ENCODE results near the gene PLPPR5.
"Not testable (repeated sequence)": the region's sequence is repeated elsewhere in the genome, so short reads cannot be mapped to it uniquely, and the experiment has no call there.

Gene PLPPR5, protein sequence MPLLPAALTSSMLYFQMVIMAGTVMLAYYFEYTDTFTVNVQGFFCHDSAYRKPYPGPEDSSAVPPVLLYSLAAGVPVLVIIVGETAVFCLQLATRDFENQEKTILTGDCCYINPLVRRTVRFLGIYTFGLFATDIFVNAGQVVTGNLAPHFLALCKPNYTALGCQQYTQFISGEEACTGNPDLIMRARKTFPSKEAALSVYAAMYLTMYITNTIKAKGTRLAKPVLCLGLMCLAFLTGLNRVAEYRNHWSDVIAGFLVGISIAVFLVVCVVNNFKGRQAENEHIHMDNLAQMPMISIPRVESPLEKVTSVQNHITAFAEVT

DNA sequence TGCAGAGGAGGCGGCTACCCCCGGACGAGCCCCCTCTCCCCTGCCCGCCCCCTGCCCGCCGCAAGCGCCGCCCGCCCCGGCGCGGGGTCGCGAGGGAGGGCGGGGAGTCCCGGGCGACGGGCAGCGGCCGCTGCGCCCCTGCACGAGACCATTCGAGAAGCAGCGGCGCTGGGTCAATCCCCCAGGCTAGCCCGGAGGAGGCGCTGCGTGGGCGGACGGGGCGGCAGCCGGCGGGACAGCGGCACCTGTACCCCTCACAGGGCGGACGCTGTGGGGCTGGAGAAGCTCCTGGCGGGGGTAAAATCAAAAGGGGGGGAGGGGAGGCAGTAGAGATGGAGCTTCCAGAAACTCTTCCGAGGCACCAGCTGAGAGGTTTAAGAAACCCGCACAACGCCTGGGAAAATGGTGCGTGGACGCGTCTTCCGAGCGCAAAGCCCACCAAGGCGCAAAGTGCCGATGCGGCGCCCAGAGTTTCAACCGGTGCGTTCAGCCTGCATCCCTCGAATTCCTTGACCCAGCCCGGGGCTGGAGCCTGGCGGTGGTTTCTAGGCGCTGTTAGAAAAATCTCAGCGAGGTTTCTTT lies at the start of gene PLPPR5:
PLPPR5 (minus strand) TSS at position 1 of the 582 bp plus-strand sequence. CDS start 190 bp downstream, outside the sequence.
- no peak within 1 kb of the TSS for H3K27ac ChIP-seq (ENCODE audit: low read depth, low read length)
- peaks cover 10% of the 10 kb centered on the region for H3K27me3 ChIP-seq (ENCODE audit: control insufficient read depth, insufficient read depth, low read length)
- H3K9ac ChIP-seq (ENCODE audit: low read length) = no peak within 1 kb of the TSS

DNA sequence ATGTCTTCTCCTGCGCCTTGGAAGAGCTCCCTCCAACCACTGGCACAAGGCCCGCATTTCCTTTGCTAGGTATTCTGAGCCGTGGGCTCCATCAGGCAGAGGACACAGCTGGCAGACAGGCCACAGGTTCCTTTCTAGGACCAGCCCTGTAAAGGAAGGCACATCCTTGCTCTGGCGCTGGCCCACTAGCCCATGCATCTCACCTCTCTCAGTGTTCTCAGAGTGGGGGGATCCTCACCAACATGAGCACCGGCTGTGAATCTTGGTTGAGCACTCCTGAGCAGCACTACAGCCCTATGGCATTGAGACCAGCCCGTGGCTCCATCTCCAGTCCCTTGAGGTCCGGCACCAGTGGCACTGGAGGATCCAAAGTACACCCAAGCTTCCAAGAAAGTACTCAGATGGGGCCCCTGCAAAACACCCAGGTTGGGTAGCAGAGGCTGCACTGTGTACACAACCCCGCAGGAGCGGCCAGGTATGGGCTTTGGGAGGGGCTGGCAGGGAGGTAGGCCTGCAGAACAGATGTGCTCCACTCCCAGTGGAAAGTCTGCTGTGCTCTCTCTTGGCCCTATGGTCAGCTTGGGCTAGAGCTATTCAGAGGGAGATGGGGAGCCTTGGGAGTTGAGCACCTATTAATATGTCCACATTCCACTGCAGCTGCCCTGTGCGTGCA lies 47.1 kb upstream of the PLPPR5 start:
- Histone ChIP-seq H3K9ac (ENCODE audit: low read length) (no peak overlapping the region), H3K4me3 (ENCODE audit: low read length) (no peak overlapping the region), H3K4me1 (ENCODE audit: control insufficient read depth, insufficient read depth, low read length) (no peaks in the 10 kb centered on the region), H3K27me3 (ENCODE audit: control insufficient read depth, insufficient read depth, low read length) (no peaks in the 10 kb centered on the region), H3K27ac (ENCODE audit: low read depth, low read length) (no peak overlapping the region), H3K36me3 (ENCODE audit: control insufficient read depth, insufficient read depth, low read length) (no peaks in the 10 kb centered on the region)

More for the DNA sequence above, at the start of gene PLPPR5:
- Histone ChIP-seq H3K4me1 (ENCODE audit: control insufficient read depth, insufficient read depth, low read length) (no peaks in the 10 kb centered on the region), H3K36me3 (ENCODE audit: control insufficient read depth, insufficient read depth, low read length) (no peaks in the 10 kb centered on the region), H3K4me3 (ENCODE audit: low read length) (peak within 1 kb of the TSS; percentile 27)

DNA sequence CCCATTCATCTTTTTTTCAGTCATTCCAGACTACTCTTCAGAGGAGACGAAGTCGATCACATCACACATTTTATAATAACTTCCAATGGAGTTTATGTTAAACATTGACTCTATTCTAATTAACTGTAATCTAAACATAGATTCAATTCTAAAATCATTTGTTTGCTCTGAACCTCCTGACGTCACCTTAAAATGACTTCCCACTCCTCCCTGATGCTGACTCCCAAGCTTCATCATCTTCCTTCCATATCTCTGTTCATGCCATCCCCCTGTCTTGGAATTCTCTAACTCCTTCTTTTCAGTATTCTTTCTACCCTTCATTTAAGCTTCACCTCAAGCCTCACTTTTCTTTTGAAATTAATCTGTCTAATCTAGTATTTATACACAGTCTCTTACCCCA lies 45.1 kb upstream of the PLPPR5 start:
- Histone ChIP-seq H3K9ac (ENCODE audit: low read length) (no peak overlapping the region), H3K36me3 (ENCODE audit: control insufficient read depth, insufficient read depth, low read length) (no peaks in the 10 kb centered on the region), H3K27ac (ENCODE audit: low read depth, low read length) (no peak overlapping the region), H3K4me3 (ENCODE audit: low read length) (no peak overlapping the region), H3K4me1 (ENCODE audit: control insufficient read depth, insufficient read depth, low read length) (no peaks in the 10 kb centered on the region), H3K27me3 (ENCODE audit: control insufficient read depth, insufficient read depth, low read length) (no peaks in the 10 kb centered on the region)

DNA sequence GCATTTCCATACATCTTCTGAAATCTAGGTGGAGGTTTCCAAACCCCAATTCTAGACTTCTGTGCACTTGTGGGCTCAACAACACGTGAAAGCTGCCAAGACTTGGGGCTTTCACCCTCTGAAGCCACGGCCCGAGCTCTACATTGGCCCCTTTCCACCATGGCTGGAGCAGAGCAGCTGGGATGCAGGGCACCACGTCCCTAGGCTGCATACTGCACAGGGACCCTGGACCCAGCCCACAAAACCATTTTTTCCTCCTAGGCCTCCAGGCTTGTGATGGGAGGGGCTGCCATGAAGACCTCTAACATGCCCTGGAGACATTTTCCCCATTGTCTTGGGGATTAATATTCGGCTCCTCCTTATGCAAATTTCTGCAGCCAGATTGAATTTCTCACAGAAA lies 32.1 kb upstream of the PLPPR5 start:
- not testable (repeated sequence) for H3K4me1 ChIP-seq (ENCODE audit: control insufficient read depth, insufficient read depth, low read length); H3K27me3 ChIP-seq (ENCODE audit: control insufficient read depth, insufficient read depth, low read length); H3K4me3 ChIP-seq (ENCODE audit: low read length); H3K27ac ChIP-seq (ENCODE audit: low read depth, low read length); H3K36me3 ChIP-seq (ENCODE audit: control insufficient read depth, insufficient read depth, low read length); H3K9ac ChIP-seq (ENCODE audit: low read length)

DNA sequence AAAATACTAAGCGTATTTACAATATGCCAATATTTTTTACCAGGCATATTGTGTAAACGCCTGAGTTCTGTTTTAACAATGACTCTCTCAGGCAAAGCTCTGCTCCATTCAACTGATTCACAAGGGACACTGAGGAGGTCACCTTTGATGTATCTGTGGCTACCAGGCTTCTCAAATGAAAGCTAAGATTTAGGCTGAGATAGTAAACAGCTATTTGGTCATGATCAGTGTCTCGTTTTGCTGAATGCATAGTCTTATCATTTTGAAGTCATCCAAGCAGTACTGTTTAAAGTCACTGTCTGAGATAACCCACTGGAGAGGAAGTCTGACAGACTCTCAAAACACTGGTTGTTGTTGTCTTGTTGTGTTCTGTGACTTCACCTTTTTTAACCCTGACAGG lies 13.7 kb upstream of the PLPPR5 start:
- Histone ChIP-seq H3K27ac (ENCODE audit: low read depth, low read length) (no peak overlapping the region), H3K4me3 (ENCODE audit: low read length) (no peak overlapping the region), H3K36me3 (ENCODE audit: control insufficient read depth, insufficient read depth, low read length) (no peaks in the 10 kb centered on the region), H3K9ac (ENCODE audit: low read length) (no peak overlapping the region), H3K27me3 (ENCODE audit: control insufficient read depth, insufficient read depth, low read length) (no peaks in the 10 kb centered on the region), H3K4me1 (ENCODE audit: control insufficient read depth, insufficient read depth, low read length) (no peaks in the 10 kb centered on the region)

DNA sequence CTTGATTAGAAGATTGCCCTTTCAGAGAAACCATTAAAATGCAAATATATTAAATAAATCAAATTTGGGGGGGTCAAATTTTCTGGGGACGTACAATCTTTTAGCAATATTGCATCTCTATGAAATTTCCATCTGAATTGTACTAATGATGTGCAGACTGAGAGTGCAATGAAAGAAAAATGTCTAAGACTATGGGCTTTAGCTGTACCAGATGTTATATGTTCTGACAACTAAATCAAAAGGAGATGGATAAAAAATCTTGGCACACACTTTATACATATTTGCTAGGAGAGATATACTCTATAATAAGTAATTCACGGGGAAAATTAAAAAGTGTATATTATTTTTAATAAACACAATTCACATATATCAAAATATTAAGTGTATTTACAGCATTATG lies 13.0 kb upstream of the PLPPR5 start:
- H3K4me3 ChIP-seq (ENCODE audit: low read length) = no peak overlapping the region
- no peaks in the 10 kb centered on the region for H3K4me1 ChIP-seq (ENCODE audit: control insufficient read depth, insufficient read depth, low read length)
- no peaks in the 10 kb centered on the region for H3K36me3 ChIP-seq (ENCODE audit: control insufficient read depth, insufficient read depth, low read length)
- H3K9ac ChIP-seq (ENCODE audit: low read length) = no peak overlapping the region
- H3K27me3 ChIP-seq (ENCODE audit: control insufficient read depth, insufficient read depth, low read length) = no peaks in the 10 kb centered on the region
- no peak overlapping the region for H3K27ac ChIP-seq (ENCODE audit: low read depth, low read length)

DNA sequence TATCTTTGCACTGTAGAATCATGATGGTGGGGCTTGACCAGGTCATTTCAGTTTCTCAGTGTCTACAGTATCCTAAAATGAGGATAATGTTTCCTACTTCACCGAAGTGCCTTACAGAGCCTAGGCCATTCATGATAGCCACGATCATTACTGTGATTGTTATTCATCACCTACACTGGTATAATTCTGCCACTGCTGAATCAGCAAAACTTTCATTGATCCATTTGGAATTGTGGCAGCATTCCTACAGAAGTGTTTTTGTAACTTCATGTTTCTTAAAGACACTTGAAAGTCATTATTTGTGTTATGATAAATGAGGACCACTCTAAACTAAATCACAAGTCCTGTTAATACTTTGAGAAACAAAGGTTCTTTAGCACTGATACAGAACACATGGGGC lies 6.0 kb upstream of the PLPPR5 start:
- Histone ChIP-seq H3K4me3 (ENCODE audit: low read length) (no peak overlapping the region), H3K27ac (ENCODE audit: low read depth, low read length) (no peak overlapping the region), H3K4me1 (ENCODE audit: control insufficient read depth, insufficient read depth, low read length) (no peaks in the 10 kb centered on the region), H3K27me3 (ENCODE audit: control insufficient read depth, insufficient read depth, low read length) (peaks cover 3% of the 10 kb centered on the region), H3K9ac (ENCODE audit: low read length) (no peak overlapping the region), H3K36me3 (ENCODE audit: control insufficient read depth, insufficient read depth, low read length) (no peaks in the 10 kb centered on the region)

DNA sequence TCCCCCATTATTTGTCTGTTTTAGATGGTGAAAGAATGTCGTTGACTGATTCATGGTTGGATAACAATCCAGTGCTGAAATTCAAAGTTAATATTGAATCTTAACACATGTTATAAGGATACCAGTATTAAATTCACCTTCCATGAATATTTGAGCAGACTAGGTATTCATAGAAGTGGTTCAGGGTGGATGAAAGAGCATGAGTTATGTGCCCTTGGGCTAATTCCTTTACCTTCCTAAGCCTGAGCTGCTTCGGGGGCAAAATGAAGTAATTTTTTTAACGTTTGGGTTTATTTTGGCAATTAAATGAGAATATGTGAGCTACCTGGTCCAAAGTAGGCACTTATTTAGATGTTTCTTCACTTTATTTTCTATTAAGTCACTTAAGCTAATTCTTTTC lies 2.7 kb upstream of the PLPPR5 start:
- H3K9ac ChIP-seq (ENCODE audit: low read length) = no peak overlapping the region
- H3K4me3 ChIP-seq (ENCODE audit: low read length) = no peak overlapping the region
- no peaks in the 10 kb centered on the region for H3K4me1 ChIP-seq (ENCODE audit: control insufficient read depth, insufficient read depth, low read length)
- no peak overlapping the region for H3K27ac ChIP-seq (ENCODE audit: low read depth, low read length)
- H3K36me3 ChIP-seq (ENCODE audit: control insufficient read depth, insufficient read depth, low read length) = no peaks in the 10 kb centered on the region
- peaks cover 10% of the 10 kb centered on the region for H3K27me3 ChIP-seq (ENCODE audit: control insufficient read depth, insufficient read depth, low read length)

DNA sequence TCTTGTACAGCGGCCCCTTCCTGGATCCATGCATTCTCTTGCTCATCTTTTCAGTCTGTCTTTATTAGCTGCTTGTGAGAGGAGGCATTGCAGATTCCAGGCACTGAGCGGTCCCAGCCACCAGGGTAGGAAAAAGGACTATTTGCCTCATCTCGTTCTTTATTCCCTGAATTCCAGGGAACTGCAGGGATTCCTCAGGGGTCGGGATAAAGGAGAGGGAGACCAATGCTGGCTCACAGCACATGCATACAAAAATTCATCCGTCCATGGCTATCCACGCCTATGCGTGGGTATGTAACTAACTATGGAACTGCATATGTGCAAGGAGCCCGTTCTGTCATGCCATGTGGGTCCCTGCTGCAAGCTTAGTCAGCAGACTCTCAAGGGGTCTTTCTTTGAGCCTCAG lies 879 bp upstream of the PLPPR5 start:
- no peaks in the 10 kb centered on the region for H3K4me1 ChIP-seq (ENCODE audit: control insufficient read depth, insufficient read depth, low read length)
- H3K27me3 ChIP-seq (ENCODE audit: control insufficient read depth, insufficient read depth, low read length) = peaks cover 10% of the 10 kb centered on the region
- no peak overlapping the region for H3K4me3 ChIP-seq (ENCODE audit: low read length)
- no peak overlapping the region for H3K27ac ChIP-seq (ENCODE audit: low read depth, low read length)
- no peak overlapping the region for H3K9ac ChIP-seq (ENCODE audit: low read length)
- H3K36me3 ChIP-seq (ENCODE audit: control insufficient read depth, insufficient read depth, low read length) = no peaks in the 10 kb centered on the region

DNA sequence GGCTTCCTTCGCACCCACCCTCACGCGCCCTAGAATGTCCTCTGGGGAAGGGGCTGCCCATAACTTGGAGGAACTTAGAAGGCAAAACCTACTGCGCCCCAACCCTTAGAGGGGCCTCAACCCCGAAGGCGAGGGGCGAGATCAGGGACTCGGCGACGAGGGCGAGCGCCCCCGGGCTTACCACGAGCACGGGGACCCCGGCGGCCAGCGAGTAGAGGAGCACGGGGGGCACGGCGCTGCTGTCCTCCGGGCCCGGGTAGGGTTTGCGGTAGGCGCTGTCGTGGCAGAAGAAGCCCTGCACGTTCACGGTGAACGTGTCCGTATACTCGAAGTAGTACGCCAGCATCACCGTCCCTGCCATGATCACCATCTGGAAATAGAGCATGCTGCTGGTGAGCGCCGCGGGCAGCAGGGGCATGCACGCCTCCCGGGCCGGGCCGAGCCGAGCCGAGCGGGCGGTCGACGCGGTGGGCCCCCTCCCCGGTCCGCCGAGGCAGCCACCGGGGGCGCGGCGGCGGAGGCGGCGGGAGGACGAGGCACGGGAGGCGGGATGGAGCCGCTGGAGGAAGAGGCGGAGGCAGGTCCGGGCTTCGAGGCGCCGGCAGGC lies 304 bp downstream of the PLPPR5 start:
- Histone ChIP-seq H3K9ac (ENCODE audit: low read length) (no peak overlapping the region), H3K27ac (ENCODE audit: low read depth, low read length) (no peak overlapping the region), H3K27me3 (ENCODE audit: control insufficient read depth, insufficient read depth, low read length) (peaks cover 10% of the 10 kb centered on the region), H3K4me1 (ENCODE audit: control insufficient read depth, insufficient read depth, low read length) (no peaks in the 10 kb centered on the region), H3K36me3 (ENCODE audit: control insufficient read depth, insufficient read depth, low read length) (no peaks in the 10 kb centered on the region), H3K4me3 (ENCODE audit: low read length) (peak overlapping the region; percentile 27)

DNA sequence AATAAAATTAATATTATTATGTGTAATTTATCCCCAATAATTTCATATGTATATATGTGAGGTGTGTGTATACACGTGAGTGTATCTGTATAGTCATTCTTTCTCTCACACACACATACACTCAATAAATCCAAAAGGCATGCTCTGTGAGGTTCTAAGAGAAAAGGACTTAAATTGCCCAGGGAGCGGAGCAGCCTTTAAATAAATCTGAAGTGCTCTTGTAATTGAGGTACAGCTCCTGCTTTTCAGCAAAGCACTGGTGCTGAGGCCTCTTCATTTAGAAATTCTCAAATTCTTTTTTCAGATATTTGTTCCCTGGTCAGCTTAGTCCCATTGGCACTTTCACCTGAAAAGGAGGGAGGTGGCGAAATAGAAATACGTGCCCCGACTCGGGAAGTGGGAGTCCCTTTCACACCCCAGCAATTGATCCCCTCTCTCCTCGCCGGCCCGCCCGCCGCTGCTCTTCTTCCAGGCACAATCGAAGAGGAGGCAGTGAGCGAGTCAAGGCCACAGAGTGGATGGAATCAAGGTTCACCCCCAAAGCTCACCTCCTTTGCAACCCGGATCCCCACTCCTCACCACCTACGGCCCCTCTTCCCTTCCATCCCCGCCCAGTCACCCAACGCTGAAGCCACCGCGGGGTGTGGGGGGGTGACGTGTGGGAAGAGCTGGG lies 944 bp downstream of the PLPPR5 start:
- Histone ChIP-seq H3K27me3 (ENCODE audit: control insufficient read depth, insufficient read depth, low read length) (peaks cover 10% of the 10 kb centered on the region), H3K9ac (ENCODE audit: low read length) (no peak overlapping the region), H3K4me1 (ENCODE audit: control insufficient read depth, insufficient read depth, low read length) (no peaks in the 10 kb centered on the region), H3K4me3 (ENCODE audit: low read length) (no peak overlapping the region), H3K27ac (ENCODE audit: low read depth, low read length) (no peak overlapping the region), H3K36me3 (ENCODE audit: control insufficient read depth, insufficient read depth, low read length) (no peaks in the 10 kb centered on the region)

DNA sequence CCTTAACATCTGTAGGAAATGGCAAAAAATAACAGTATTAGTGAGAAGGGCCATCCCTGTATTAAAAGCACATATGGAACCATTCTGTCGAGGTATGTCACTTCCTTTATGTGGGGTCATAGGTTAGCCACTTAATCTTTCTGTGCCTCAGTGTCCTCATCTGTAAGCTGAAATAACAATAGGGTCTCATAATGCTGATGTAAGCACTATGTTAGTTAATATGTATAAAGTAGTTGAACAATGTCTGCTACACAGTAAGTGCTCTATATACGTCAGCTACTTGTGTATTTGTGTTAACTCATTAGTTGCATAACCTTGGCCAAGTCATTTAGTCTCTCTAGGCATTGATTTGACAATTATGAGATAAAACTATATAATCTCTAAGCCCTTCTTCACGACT lies 11.8 kb downstream of the PLPPR5 start:
- Histone ChIP-seq H3K4me1 (ENCODE audit: control insufficient read depth, insufficient read depth, low read length) (no peaks in the 10 kb centered on the region), H3K36me3 (ENCODE audit: control insufficient read depth, insufficient read depth, low read length) (no peaks in the 10 kb centered on the region), H3K27ac (ENCODE audit: low read depth, low read length) (no peak overlapping the region), H3K9ac (ENCODE audit: low read length) (no peak overlapping the region), H3K4me3 (ENCODE audit: low read length) (no peak overlapping the region), H3K27me3 (ENCODE audit: control insufficient read depth, insufficient read depth, low read length) (no peaks in the 10 kb centered on the region)
